IMR-90 (cell line): ENCODE results near the gene MMD. TPM values are rescaled to one million over a fixed set of nuclear protein-coding genes. Genes with fewer than 3 reads are reported as not detected.

Experiments
- ATAC-seq: fragments of 200-7000 bp; cut with Tn5 transposase; 2 replicates; pipeline ENCODE4 v1.9.1; 2020; ENCODE audit warnings: low read depth, mild to moderate bottlenecking, moderate library complexity
- BruUV-seq: library from RNA; stranded (reverse); fragments of 400-500 nt; replicated peaks from 2 replicates; lab custom pipeline; 2021; lab: Mats Ljungman, UMichigan
- CTCF ChIA-PET: fragments of 300-600 bp; formaldehyde crosslinking; extraction: SDS; loops from one replicate; lab custom pipeline; 2021; ENCODE audit warnings: antibody characterized with exemption; lab: Yijun Ruan, JAX
- POLR2A ChIA-PET: fragments of 300-600 bp; sonication (Branson Sonifier 250); formaldehyde crosslinking; loops from one replicate; lab custom pipeline; 2022; ENCODE audit warnings: antibody characterized with exemption; ENCODE audit not compliant: unreplicated experiment; lab: Charles Lee
- DNase-seq: peaks from one replicate; pipeline ENCODE4 v3.0.0; 2013
- H2AFZ ChIP-seq: replicated peaks from 2 replicates; pipeline ENCODE3; 2013; ENCODE audit warnings: low read length, mild to moderate bottlenecking; ENCODE audit not compliant: poor library complexity
- H2AK5ac ChIP-seq: 2 replicates; pipeline ENCODE4 v1.6.1; 2013; ENCODE audit warnings: low read depth, low read length, inconsistent platforms
- H2AK9ac ChIP-seq: replicated peaks from 2 replicates; pipeline ENCODE3; 2013; ENCODE audit warnings: mild to moderate bottlenecking, low read depth, low read length, moderate library complexity; ENCODE audit not compliant: poor library complexity
- H2BK120ac ChIP-seq: 2 replicates; pipeline ENCODE4 v1.6.1; 2013; ENCODE audit warnings: low read depth, low read length, inconsistent platforms
- H2BK15ac ChIP-seq: 3 replicates; pipeline ENCODE4 v1.6.1; 2013; ENCODE audit warnings: low read depth, low read length, inconsistent platforms
- H2BK20ac ChIP-seq: 2 replicates; pipeline ENCODE4 v1.6.1; 2013; ENCODE audit warnings: low read depth, mild to moderate bottlenecking, inconsistent platforms, low read length, moderate library complexity
- H2BK5ac ChIP-seq: 2 replicates; pipeline ENCODE4 v1.6.1; 2013; ENCODE audit warnings: mild to moderate bottlenecking, low read depth, low read length, inconsistent platforms; ENCODE audit not compliant: poor library complexity, severe bottlenecking
- H3K14ac ChIP-seq: replicated peaks from 2 replicates; pipeline ENCODE4 v1.6.1; 2013; ENCODE audit warnings: low read depth, low read length, inconsistent platforms
- H3K18ac ChIP-seq: 2 replicates; pipeline ENCODE4 v1.6.1; 2013; ENCODE audit warnings: low read depth, low read length, control low read depth
- H3K23ac ChIP-seq: 2 replicates; pipeline ENCODE4 v1.6.1; 2013; ENCODE audit warnings: low read depth, low read length, inconsistent platforms
- H3K27ac ChIP-seq: 2 replicates; pipeline ENCODE4 v1.5.1; 2013; ENCODE audit warnings: mild to moderate bottlenecking, control low read depth, low read length; ENCODE audit not compliant: insufficient read depth
- H3K27me3 ChIP-seq: 2 replicates; pipeline ENCODE4 v1.6.1; 2013; ENCODE audit warnings: low read length; ENCODE audit not compliant: control insufficient read depth, insufficient read depth
- H3K36me3 ChIP-seq: 2 replicates; pipeline ENCODE4 v1.6.1; 2013; ENCODE audit warnings: low read length, mixed read lengths; ENCODE audit not compliant: control insufficient read depth, insufficient read depth
- H3K4ac ChIP-seq: 2 replicates; pipeline ENCODE4 v1.6.1; 2013; ENCODE audit warnings: low read depth, low read length, inconsistent platforms
- H3K4me1 ChIP-seq: 2 replicates; pipeline ENCODE4 v1.6.1; 2013; ENCODE audit warnings: low read length, mixed read lengths; ENCODE audit not compliant: control insufficient read depth, insufficient read depth
- H3K4me2 ChIP-seq: 2 replicates; pipeline ENCODE4 v1.6.1; 2013; ENCODE audit warnings: low read depth, mild to moderate bottlenecking, control low read depth, low read length, moderate library complexity
- H3K4me3 ChIP-seq: 2 replicates; pipeline ENCODE4 v1.5.1; 2013; ENCODE audit warnings: low read depth, mild to moderate bottlenecking, control low read depth, low read length, moderate library complexity; ENCODE audit not compliant: insufficient read depth
- H3K56ac ChIP-seq: 2 replicates; pipeline ENCODE4 v1.6.1; 2013; ENCODE audit warnings: low read length, inconsistent platforms; ENCODE audit not compliant: insufficient read depth; ENCODE audit errors: extremely low read depth
- H3K79me1 ChIP-seq, 2 experiments: 2 replicates each; pipeline ENCODE4 v1.6.1; 2013; ENCODE audit warnings: low read length in 2 of 2, inconsistent platforms in 1 of 2, low read depth in 1 of 2
- H3K9ac ChIP-seq: 2 replicates; pipeline ENCODE4 v1.6.1; 2013; ENCODE audit warnings: low read depth, low read length, control low read depth
- H3K9me1 ChIP-seq: 2 replicates; pipeline ENCODE4 v1.6.1; 2013; ENCODE audit warnings: low read length, inconsistent platforms; ENCODE audit not compliant: insufficient read depth
- H3K9me3 ChIP-seq: 2 replicates; pipeline ENCODE4 v1.6.1; 2013; ENCODE audit warnings: low read length; ENCODE audit not compliant: control insufficient read depth, insufficient read depth
- H4K20me1 ChIP-seq: 2 replicates; pipeline ENCODE4 v1.6.1; 2013; ENCODE audit warnings: low read length, inconsistent platforms; ENCODE audit not compliant: insufficient read depth
- H4K5ac ChIP-seq: 2 replicates; pipeline ENCODE4 v1.6.1; 2013; ENCODE audit warnings: mild to moderate bottlenecking, low read depth, low read length, control low read depth
- H4K8ac ChIP-seq, 2 experiments: 2 replicates each; pipeline ENCODE4 v1.6.1; 2013; ENCODE audit warnings: low read depth in 2 of 2, low read length in 2 of 2, control low read depth in 1 of 2, inconsistent platforms in 1 of 2
- H4K91ac ChIP-seq: 2 replicates; pipeline ENCODE4 v1.6.1; 2013; ENCODE audit warnings: low read depth, low read length, inconsistent platforms; ENCODE audit not compliant: insufficient read depth
- BHLHE40 ChIP-seq: fragments of 150-350 bp; IDR thresholded peaks from 2 replicates; pipeline ENCODE4 v1.6.1; 2016; ENCODE audit warnings: mild to moderate bottlenecking, low read depth, low read length
- CEBPB ChIP-seq: IDR thresholded peaks from 2 replicates; pipeline ENCODE4 v1.6.1; 2012; ENCODE audit warnings: low read depth, low read length, improper control_type of control experiment
- CHD1 ChIP-seq: IDR thresholded peaks from 2 replicates; pipeline ENCODE4 v1.6.1; 2012; ENCODE audit warnings: low read depth, low read length, improper control_type of control experiment
- FOS ChIP-seq: fragments of 150-350 bp; IDR thresholded peaks from 2 replicates; pipeline ENCODE4 v1.6.1; 2016; ENCODE audit warnings: low read depth, low read length
- MAFK ChIP-seq: IDR thresholded peaks from 2 replicates; pipeline ENCODE4 v1.6.1; 2012; ENCODE audit warnings: low read depth, low read length, improper control_type of control experiment
- MAZ ChIP-seq: IDR thresholded peaks from 2 replicates; pipeline ENCODE4 v1.6.1; 2012; ENCODE audit warnings: low read depth, mild to moderate bottlenecking, low read length, improper control_type of control experiment, moderate library complexity, borderline replicate concordance
- MXI1 ChIP-seq: IDR thresholded peaks from 2 replicates; pipeline ENCODE4 v1.6.1; 2012; ENCODE audit warnings: low read depth, mild to moderate bottlenecking, low read length, moderate library complexity, borderline replicate concordance
- NFE2L2 ChIP-seq: fragments of 150-350 bp; IDR thresholded peaks from 2 replicates; pipeline ENCODE4 v1.6.1; 2016; ENCODE audit warnings: low read depth, mild to moderate bottlenecking, low read length
- POLR2A ChIP-seq: IDR thresholded peaks from 2 replicates; pipeline ENCODE4 v1.6.1; 2012; ENCODE audit warnings: mild to moderate bottlenecking, low read depth, low read length
- RAD21 ChIP-seq: IDR thresholded peaks from 2 replicates; pipeline ENCODE4 v1.6.1; 2012; ENCODE audit warnings: low read length, improper control_type of control experiment
- RCOR1 ChIP-seq: IDR thresholded peaks from 2 replicates; pipeline ENCODE4 v1.6.1; 2012; ENCODE audit warnings: mild to moderate bottlenecking, low read length, improper control_type of control experiment; ENCODE audit not compliant: insufficient replicate concordance
- RFX5 ChIP-seq: IDR thresholded peaks from 2 replicates; pipeline ENCODE4 v1.8.0; 2012; ENCODE audit warnings: low read depth, mild to moderate bottlenecking, low read length, moderate library complexity
- SMC3 ChIP-seq: fragments of 150-350 bp; IDR thresholded peaks from 2 replicates; pipeline ENCODE4 v1.6.1; 2016; ENCODE audit warnings: low read depth, mild to moderate bottlenecking, antibody characterized with exemption, low read length, moderate library complexity
- WGBS, 2 experiments: methylation state at CpG; one replicate each; pipeline versions ENCODE4 v1.1.5 to v1.1.7; 2013; ENCODE audit warnings: missing lambda C conversion rate in 2 of 2; ENCODE audit not compliant: insufficient read length in 1 of 2; ENCODE audit errors: extremely low coverage in 2 of 2; 5-methylcytosine and 5-hydroxymethylcytosine counted together
- dilution Hi-C: fragments of 300-500 bp; cut with HindIII; formaldehyde crosslinking; loops from one replicate; pipeline ENCODE4 v1.14.3; 2018; ENCODE audit warnings: low sequenced_read_pairs; ENCODE audit not compliant: unreplicated experiment
- in situ Hi-C: fragments of 300-500 bp; cut with MboI; formaldehyde crosslinking; loops from 3 replicates; pipeline ENCODE4 v1.14.3; 2019; ENCODE audit warnings: low sequenced_read_pairs, inconsistent platforms, mixed read lengths
- intact Hi-C: fragments of 100-400 bp; cut with micrococcal nuclease; formaldehyde crosslinking; loops from 2 replicates; pipeline ENCODE4 v1.10.0; 2022
- polyA plus RNA-seq, 3 experiments: library from polyadenylated mRNA; depleted of rRNA; stranded (reverse); fragments of >200 nt; gene quantifications; 2 replicates each; pipeline ENCODE4 v1.2.3, GENCODE V29; 2012; ENCODE audit warnings: low replicate concordance in 1 of 3
- total RNA-seq: library from RNA; depleted of rRNA; stranded (reverse); fragments of >200 nt; gene quantifications from 2 replicates; pipeline ENCODE4 v1.2.3, GENCODE V29; 2012
- TF ChIP-seq, protein P1 (sequence below): fragments of 150-350 bp; IDR thresholded peaks from 2 replicates; pipeline ENCODE4 v1.6.1; 2017; ENCODE audit warnings: mild to moderate bottlenecking, antibody characterized with exemption, low read length, low read depth
- TF ChIP-seq, protein P2 (sequence below): fragments of 150-350 bp; IDR thresholded peaks from 2 replicates; pipeline ENCODE4 v1.6.1; 2016; ENCODE audit warnings: low read depth, mild to moderate bottlenecking, low read length, moderate library complexity, borderline replicate concordance
- TF ChIP-seq, protein P3 (sequence below): conservative IDR thresholded peaks from 2 replicates; pipeline ENCODE4 v1.5.1; 2012; ENCODE audit warnings: mild to moderate bottlenecking, low read depth, low read length, improper control_type of control experiment

Gene MMD
- total and polyA plus RNA-seq, 2 of the 4 experiments (the other 2 are of a cell fraction) = 6.3 to 7.0 TPM

DNA sequence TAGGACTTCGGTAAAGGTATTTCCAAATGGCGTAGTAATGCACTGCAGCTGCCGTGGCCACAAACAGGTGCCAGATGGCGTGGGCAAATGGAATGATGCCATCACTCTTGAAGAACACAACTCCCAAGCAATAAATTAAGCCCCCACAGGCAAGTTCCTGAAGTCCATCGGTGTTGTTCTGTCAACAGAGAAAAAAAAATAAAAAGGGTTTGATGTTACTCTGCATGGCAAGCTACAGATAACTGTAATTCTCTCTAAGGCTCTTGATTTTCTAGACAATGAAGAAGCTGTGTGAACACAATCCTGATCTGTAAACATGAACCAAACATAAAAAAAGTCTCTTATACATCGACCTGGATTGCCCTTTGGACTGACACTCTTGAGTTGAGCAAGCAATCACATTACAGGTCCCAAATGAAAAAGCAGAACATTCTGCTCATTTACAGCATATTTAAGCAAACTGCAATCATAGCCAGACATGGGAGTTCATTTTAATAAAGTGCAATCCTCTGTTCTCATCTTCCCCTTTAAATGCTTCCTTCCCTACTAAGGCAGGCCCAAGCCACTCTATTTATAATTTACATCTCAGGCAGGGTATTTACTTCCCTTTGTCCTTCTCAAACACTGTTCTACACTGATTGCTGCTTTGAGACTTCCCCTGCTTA, 27.1 kb downstream of the MMD start:
- H3K18ac ChIP-seq = no peak overlapping the region
- H4K91ac ChIP-seq = no peak overlapping the region
- H3K4me1 ChIP-seq = no peaks in the 10 kb centered on the region
- H2BK20ac ChIP-seq = no peak overlapping the region
- DNase-seq (no peak), ATAC-seq (no peak)
- H2BK120ac ChIP-seq = no peak overlapping the region
- H2BK5ac ChIP-seq = no peak overlapping the region
- H3K79me1 ChIP-seq = no peaks in the 10 kb centered on the region
- in situ Hi-C loops (no loop called here), dilution Hi-C loops (no loop called here), intact Hi-C loops (no loop called here)
- no peak overlapping the region for H3K56ac ChIP-seq
- no peak overlapping the region for H2BK15ac ChIP-seq
- CTCF ChIA-PET = interaction anchor here (0.6 to 1.1 kb wide), 4 partner anchors 10 to 1046 kb away, joined by 3 to 7 read pairs (median 4); no protein-coding TSS in a partner anchor
- no peak overlapping the region for H3K4ac ChIP-seq
- H3K36me3 ChIP-seq = peaks cover 17% of the 10 kb centered on the region
- no peak overlapping the region for H2AK5ac ChIP-seq
- no peak overlapping the region for H4K5ac ChIP-seq
- no peak overlapping the region for H3K4me2 ChIP-seq
- POLR2A ChIA-PET = no interaction called here
- no peak overlapping the region for H3K27ac ChIP-seq
- no peak overlapping the region for H2AFZ ChIP-seq
- WGBS, 2 experiments = no CpG with 5 or more reads among the region's 6 CpGs
- no peak overlapping the region for H2AK9ac ChIP-seq
- no peak overlapping the region for H3K23ac ChIP-seq
- no peaks in the 10 kb centered on the region for H3K9me3 ChIP-seq
- H3K9me1 ChIP-seq = 0 out of 2 replicates have a peak, but pooled peaks cover 6% of the 10 kb centered on the region
- no peak overlapping the region for H3K14ac ChIP-seq
- no peaks in the 10 kb centered on the region for H4K20me1 ChIP-seq
- TF ChIP-seq, protein P1, sequence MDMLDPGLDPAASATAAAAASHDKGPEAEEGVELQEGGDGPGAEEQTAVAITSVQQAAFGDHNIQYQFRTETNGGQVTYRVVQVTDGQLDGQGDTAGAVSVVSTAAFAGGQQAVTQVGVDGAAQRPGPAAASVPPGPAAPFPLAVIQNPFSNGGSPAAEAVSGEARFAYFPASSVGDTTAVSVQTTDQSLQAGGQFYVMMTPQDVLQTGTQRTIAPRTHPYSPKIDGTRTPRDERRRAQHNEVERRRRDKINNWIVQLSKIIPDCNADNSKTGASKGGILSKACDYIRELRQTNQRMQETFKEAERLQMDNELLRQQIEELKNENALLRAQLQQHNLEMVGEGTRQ = no peak
- no peak for TF ChIP-seq BHLHE40
- no peak for TF ChIP-seq MAFK
- TF ChIP-seq, protein P2, sequence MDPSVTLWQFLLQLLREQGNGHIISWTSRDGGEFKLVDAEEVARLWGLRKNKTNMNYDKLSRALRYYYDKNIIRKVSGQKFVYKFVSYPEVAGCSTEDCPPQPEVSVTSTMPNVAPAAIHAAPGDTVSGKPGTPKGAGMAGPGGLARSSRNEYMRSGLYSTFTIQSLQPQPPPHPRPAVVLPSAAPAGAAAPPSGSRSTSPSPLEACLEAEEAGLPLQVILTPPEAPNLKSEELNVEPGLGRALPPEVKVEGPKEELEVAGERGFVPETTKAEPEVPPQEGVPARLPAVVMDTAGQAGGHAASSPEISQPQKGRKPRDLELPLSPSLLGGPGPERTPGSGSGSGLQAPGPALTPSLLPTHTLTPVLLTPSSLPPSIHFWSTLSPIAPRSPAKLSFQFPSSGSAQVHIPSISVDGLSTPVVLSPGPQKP = no peak
- TF ChIP-seq RAD21 = no peak
- no peak for TF ChIP-seq POLR2A
- TF ChIP-seq SMC3 = no peak
- TF ChIP-seq FOS = no peak
- no peak for TF ChIP-seq CEBPB
- TF ChIP-seq MXI1 = no peak
- no peak for TF ChIP-seq CHD1
- TF ChIP-seq NFE2L2 = no peak
- TF ChIP-seq MAZ = no peak
- TF ChIP-seq RCOR1 = no peak
- TF ChIP-seq, protein P3, sequence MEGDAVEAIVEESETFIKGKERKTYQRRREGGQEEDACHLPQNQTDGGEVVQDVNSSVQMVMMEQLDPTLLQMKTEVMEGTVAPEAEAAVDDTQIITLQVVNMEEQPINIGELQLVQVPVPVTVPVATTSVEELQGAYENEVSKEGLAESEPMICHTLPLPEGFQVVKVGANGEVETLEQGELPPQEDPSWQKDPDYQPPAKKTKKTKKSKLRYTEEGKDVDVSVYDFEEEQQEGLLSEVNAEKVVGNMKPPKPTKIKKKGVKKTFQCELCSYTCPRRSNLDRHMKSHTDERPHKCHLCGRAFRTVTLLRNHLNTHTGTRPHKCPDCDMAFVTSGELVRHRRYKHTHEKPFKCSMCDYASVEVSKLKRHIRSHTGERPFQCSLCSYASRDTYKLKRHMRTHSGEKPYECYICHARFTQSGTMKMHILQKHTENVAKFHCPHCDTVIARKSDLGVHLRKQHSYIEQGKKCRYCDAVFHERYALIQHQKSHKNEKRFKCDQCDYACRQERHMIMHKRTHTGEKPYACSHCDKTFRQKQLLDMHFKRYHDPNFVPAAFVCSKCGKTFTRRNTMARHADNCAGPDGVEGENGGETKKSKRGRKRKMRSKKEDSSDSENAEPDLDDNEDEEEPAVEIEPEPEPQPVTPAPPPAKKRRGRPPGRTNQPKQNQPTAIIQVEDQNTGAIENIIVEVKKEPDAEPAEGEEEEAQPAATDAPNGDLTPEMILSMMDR = no peak
- TF ChIP-seq RFX5 = no peak
- H3K9ac ChIP-seq = no peak overlapping the region
- H3K27me3 ChIP-seq = no peaks in the 10 kb centered on the region
- H4K8ac ChIP-seq = no peak overlapping the region
- H3K4me3 ChIP-seq = no peak overlapping the region
- BruUV-seq = no TSS peak
